Measurements from ENCODE around the gene UVRAG.
A peak's percentile ranks its signal among the peaks of the same experiment; 100 is the strongest.

The UVRAG gene

GRCh38 chr11:76038608-76039007, 223.6 kb downstream of the UVRAG start:
- no peaks in the 10 kb centered on the region for H3K4me1 ChIP-seq (ENCODE audit: insufficient read depth, insufficient read length)
- no peak for TF ChIP-seq YY1 (IDR thresholded peaks at IDR 0.05; ENCODE audit: insufficient read depth, insufficient read length)
- no peak for TF ChIP-seq SUZ12 (IDR thresholded peaks at IDR 0.05; ENCODE audit: extremely low read depth, insufficient read depth, insufficient read length)
- TF ChIP-seq ZNF274 (IDR thresholded peaks at IDR 0.05; ENCODE audit: low read depth, low read length) = no peak

GRCh38 chr11:76041208-76041607, 226.2 kb downstream of the UVRAG start:
- peaks cover 10% of the 10 kb centered on the region for H3K36me3 ChIP-seq (ENCODE audit: insufficient read depth, insufficient read length, low read length)
- no peak overlapping the region for H3K4me3 ChIP-seq (ENCODE audit: insufficient read length, low read depth)
- H3K9ac ChIP-seq (ENCODE audit: insufficient read length, low read depth) = no peak overlapping the region
- TF ChIP-seq SUZ12 (IDR thresholded peaks at IDR 0.05; ENCODE audit: extremely low read depth, insufficient read depth, insufficient read length) = no peak
- TF ChIP-seq YY1 (IDR thresholded peaks at IDR 0.05; ENCODE audit: insufficient read depth, insufficient read length) = no peak
- TF ChIP-seq ZNF274 (IDR thresholded peaks at IDR 0.05; ENCODE audit: low read depth, low read length) = no peak
- no peaks in the 10 kb centered on the region for H3K27me3 ChIP-seq (ENCODE audit: insufficient read depth, insufficient read length)
- no peaks in the 10 kb centered on the region for H3K9me3 ChIP-seq (ENCODE audit: insufficient read depth, low read length)
- H3K4me1 ChIP-seq (ENCODE audit: insufficient read depth, insufficient read length) = no peaks in the 10 kb centered on the region
- no peak for DNase-seq (ENCODE audit: low read depth, low spot score)

More at GRCh38 chr11:76038608-76039007, 223.6 kb downstream of the UVRAG start:
- no peaks in the 10 kb centered on the region for H3K9me3 ChIP-seq (ENCODE audit: insufficient read depth, low read length)
- no peaks in the 10 kb centered on the region for H3K27me3 ChIP-seq (ENCODE audit: insufficient read depth, insufficient read length)
- no peak for DNase-seq (ENCODE audit: low read depth, low spot score)
- no peak overlapping the region for H3K9ac ChIP-seq (ENCODE audit: insufficient read length, low read depth)
- H3K36me3 ChIP-seq (ENCODE audit: insufficient read depth, insufficient read length, low read length) = peaks cover 3% of the 10 kb centered on the region
- H3K4me3 ChIP-seq (ENCODE audit: insufficient read length, low read depth) = no peak overlapping the region

- Histone ChIP-seq H3K4me3 (ENCODE audit: insufficient read length, low read depth) (no peak overlapping the region), H3K36me3 (ENCODE audit: insufficient read depth, insufficient read length, low read length) (peaks cover 6% of the 10 kb centered on the region), H3K27me3 (ENCODE audit: insufficient read depth, insufficient read length) (no peaks in the 10 kb centered on the region), H3K9ac (ENCODE audit: insufficient read length, low read depth) (no peak overlapping the region), H3K4me1 (ENCODE audit: insufficient read depth, insufficient read length) (no peaks in the 10 kb centered on the region), H3K9me3 (ENCODE audit: insufficient read depth, low read length) (peaks cover 21% of the 10 kb centered on the region; the same call in 1 of the 2 replicates)
- no peak for DNase-seq (ENCODE audit: low read depth, low spot score)
- TF ChIP-seq YY1 (IDR thresholded peaks at IDR 0.05; ENCODE audit: insufficient read depth, insufficient read length) = no peak
- no peak for TF ChIP-seq SUZ12 (IDR thresholded peaks at IDR 0.05; ENCODE audit: extremely low read depth, insufficient read depth, insufficient read length)
- TF ChIP-seq ZNF274 (IDR thresholded peaks at IDR 0.05; ENCODE audit: low read depth, low read length) = no peak
Measured at GRCh38 chr11:76044750-76045320, 229.8 kb downstream of the UVRAG start.

- TF ChIP-seq ZNF274 (IDR thresholded peaks at IDR 0.05; ENCODE audit: low read depth, low read length) (no peak), YY1 (IDR thresholded peaks at IDR 0.05; ENCODE audit: insufficient read depth, insufficient read length) (no peak), SUZ12 (IDR thresholded peaks at IDR 0.05; ENCODE audit: extremely low read depth, insufficient read depth, insufficient read length) (no peak)
- Histone ChIP-seq H3K9ac (ENCODE audit: insufficient read length, low read depth) (no peak overlapping the region), H3K27me3 (ENCODE audit: insufficient read depth, insufficient read length) (no peaks in the 10 kb centered on the region), H3K36me3 (ENCODE audit: insufficient read depth, insufficient read length, low read length) (peaks cover 6% of the 10 kb centered on the region), H3K4me1 (ENCODE audit: insufficient read depth, insufficient read length) (no peaks in the 10 kb centered on the region), H3K4me3 (ENCODE audit: insufficient read length, low read depth) (no peak overlapping the region), H3K9me3 (ENCODE audit: insufficient read depth, low read length) (peaks cover 21% of the 10 kb centered on the region; the same call in 1 of the 2 replicates)
- DNase-seq (ENCODE audit: low read depth, low spot score) = no peak
Measured at GRCh38 chr11:76047231-76047630, 232.2 kb downstream of the UVRAG start.

GRCh38 chr11:76047766-76048165, 232.8 kb downstream of the UVRAG start:
- peaks cover 21% of the 10 kb centered on the region; the same call in 1 of the 2 replicates for H3K9me3 ChIP-seq (ENCODE audit: insufficient read depth, low read length)
- no peaks in the 10 kb centered on the region for H3K4me1 ChIP-seq (ENCODE audit: insufficient read depth, insufficient read length)
- no peak overlapping the region for H3K9ac ChIP-seq (ENCODE audit: insufficient read length, low read depth)
- H3K27me3 ChIP-seq (ENCODE audit: insufficient read depth, insufficient read length) = no peaks in the 10 kb centered on the region
- no peak for DNase-seq (ENCODE audit: low read depth, low spot score)
- peaks cover 6% of the 10 kb centered on the region for H3K36me3 ChIP-seq (ENCODE audit: insufficient read depth, insufficient read length, low read length)
- H3K4me3 ChIP-seq (ENCODE audit: insufficient read length, low read depth) = no peak overlapping the region
- no peak for TF ChIP-seq YY1 (IDR thresholded peaks at IDR 0.05; ENCODE audit: insufficient read depth, insufficient read length)
- TF ChIP-seq ZNF274 (IDR thresholded peaks at IDR 0.05; ENCODE audit: low read depth, low read length) = no peak
- TF ChIP-seq SUZ12 (IDR thresholded peaks at IDR 0.05; ENCODE audit: extremely low read depth, insufficient read depth, insufficient read length) = no peak

GRCh38 chr11:76048763-76049162, 233.8 kb downstream of the UVRAG start:
- peaks cover 21% of the 10 kb centered on the region; the same call in 1 of the 2 replicates for H3K9me3 ChIP-seq (ENCODE audit: insufficient read depth, low read length)
- no peak overlapping the region for H3K9ac ChIP-seq (ENCODE audit: insufficient read length, low read depth)
- no peaks in the 10 kb centered on the region for H3K4me1 ChIP-seq (ENCODE audit: insufficient read depth, insufficient read length)
- TF ChIP-seq YY1 (IDR thresholded peaks at IDR 0.05; ENCODE audit: insufficient read depth, insufficient read length) (no peak), SUZ12 (IDR thresholded peaks at IDR 0.05; ENCODE audit: extremely low read depth, insufficient read depth, insufficient read length) (no peak), ZNF274 (IDR thresholded peaks at IDR 0.05; ENCODE audit: low read depth, low read length) (no peak)
- peaks cover 6% of the 10 kb centered on the region for H3K36me3 ChIP-seq (ENCODE audit: insufficient read depth, insufficient read length, low read length)
- no peaks in the 10 kb centered on the region for H3K27me3 ChIP-seq (ENCODE audit: insufficient read depth, insufficient read length)
- H3K4me3 ChIP-seq (ENCODE audit: insufficient read length, low read depth) = no peak overlapping the region
- peak; percentile 18 for DNase-seq (ENCODE audit: low read depth, low spot score)

- Histone ChIP-seq H3K9ac (ENCODE audit: insufficient read length, low read depth) (no peak overlapping the region), H3K36me3 (ENCODE audit: insufficient read depth, insufficient read length, low read length) (peaks cover 6% of the 10 kb centered on the region), H3K4me1 (ENCODE audit: insufficient read depth, insufficient read length) (no peaks in the 10 kb centered on the region), H3K27me3 (ENCODE audit: insufficient read depth, insufficient read length) (no peaks in the 10 kb centered on the region), H3K4me3 (ENCODE audit: insufficient read length, low read depth) (no peak overlapping the region), H3K9me3 (ENCODE audit: insufficient read depth, low read length) (peaks cover 21% of the 10 kb centered on the region; the same call in 1 of the 2 replicates)
- DNase-seq (ENCODE audit: low read depth, low spot score) = no peak
- TF ChIP-seq ZNF274 (IDR thresholded peaks at IDR 0.05; ENCODE audit: low read depth, low read length) (no peak), YY1 (IDR thresholded peaks at IDR 0.05; ENCODE audit: insufficient read depth, insufficient read length) (no peak), SUZ12 (IDR thresholded peaks at IDR 0.05; ENCODE audit: extremely low read depth, insufficient read depth, insufficient read length) (no peak)
Measured at GRCh38 chr11:76049511-76049910, 234.5 kb downstream of the UVRAG start.
